Type B pancreatic cell (in vitro differentiated cells): Measurements from ENCODE around the gene RAP1GAP2. TPM values are rescaled to one million over a fixed set of nuclear protein-coding genes. Genes with fewer than 3 reads are reported as not detected.

Experiments
- DNase-seq: peaks from one replicate; pipeline ENCODE4 v3.0.0; 2021; ENCODE audit warnings: mixed read lengths; ENCODE audit not compliant: unreplicated experiment; ENCODE audit errors: extremely low spot score
- H3K27ac Mint-ChIP-seq: 2 replicates; pipeline ENCODE4 v1.8.0; 2021; ENCODE audit warnings: mild to moderate bottlenecking, mixed read lengths
- H3K27me3 Mint-ChIP-seq: 2 replicates; pipeline ENCODE4 v1.8.0; 2021; ENCODE audit warnings: mixed read lengths
- H3K36me3 Mint-ChIP-seq: 2 replicates; pipeline ENCODE4 v1.8.0; 2021; ENCODE audit warnings: mixed read lengths
- H3K4me1 Mint-ChIP-seq: one replicate; pipeline ENCODE4 v1.8.0; 2021; ENCODE audit warnings: mixed read lengths; ENCODE audit not compliant: unreplicated experiment
- H3K4me3 Mint-ChIP-seq: 2 replicates; pipeline ENCODE4 v1.8.0; 2021; ENCODE audit warnings: mild to moderate bottlenecking, mixed read lengths
- H3K9me3 Mint-ChIP-seq: 2 replicates; pipeline ENCODE4 v1.8.0; 2021; ENCODE audit warnings: mixed read lengths
- total RNA-seq: library from RNA; stranded (reverse); gene quantifications from 2 replicates; pipeline ENCODE4 v1.2.1, GENCODE V29; 2021; ENCODE audit warnings: low replicate concordance
- TF ChIP-seq, protein P1 (sequence below): fragments of 200-600 bp; sonication (generic); conservative IDR thresholded peaks from 2 replicates; pipeline ENCODE4 v1.5.0; 2021; ENCODE audit warnings: antibody characterized with exemption, mild to moderate bottlenecking

RAP1GAP2 gene
- total RNA-seq, 1 donor from 2014 or later, result 49.7 TPM

GRCh38 chr17:2943981-2944380 lies 147.7 kb downstream of the RAP1GAP2 start:
- no peak for DNase-seq
- Mint-ChIP-seq H3K27me3 (no peaks in the 10 kb centered on the region), H3K4me3 (no peak overlapping the region), H3K4me1 (peaks cover 6% of the 10 kb centered on the region), H3K9me3 (no peaks in the 10 kb centered on the region), H3K27ac (no peak overlapping the region), H3K36me3 (no peaks in the 10 kb centered on the region)
- TF ChIP-seq, protein P1, sequence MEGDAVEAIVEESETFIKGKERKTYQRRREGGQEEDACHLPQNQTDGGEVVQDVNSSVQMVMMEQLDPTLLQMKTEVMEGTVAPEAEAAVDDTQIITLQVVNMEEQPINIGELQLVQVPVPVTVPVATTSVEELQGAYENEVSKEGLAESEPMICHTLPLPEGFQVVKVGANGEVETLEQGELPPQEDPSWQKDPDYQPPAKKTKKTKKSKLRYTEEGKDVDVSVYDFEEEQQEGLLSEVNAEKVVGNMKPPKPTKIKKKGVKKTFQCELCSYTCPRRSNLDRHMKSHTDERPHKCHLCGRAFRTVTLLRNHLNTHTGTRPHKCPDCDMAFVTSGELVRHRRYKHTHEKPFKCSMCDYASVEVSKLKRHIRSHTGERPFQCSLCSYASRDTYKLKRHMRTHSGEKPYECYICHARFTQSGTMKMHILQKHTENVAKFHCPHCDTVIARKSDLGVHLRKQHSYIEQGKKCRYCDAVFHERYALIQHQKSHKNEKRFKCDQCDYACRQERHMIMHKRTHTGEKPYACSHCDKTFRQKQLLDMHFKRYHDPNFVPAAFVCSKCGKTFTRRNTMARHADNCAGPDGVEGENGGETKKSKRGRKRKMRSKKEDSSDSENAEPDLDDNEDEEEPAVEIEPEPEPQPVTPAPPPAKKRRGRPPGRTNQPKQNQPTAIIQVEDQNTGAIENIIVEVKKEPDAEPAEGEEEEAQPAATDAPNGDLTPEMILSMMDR, result no peak

- H3K27me3 Mint-ChIP-seq, result no peaks in the 10 kb centered on the region
- no peak overlapping the region for H3K4me3 Mint-ChIP-seq
- TF ChIP-seq, protein P1, result no peak
- no peak overlapping the region for H3K27ac Mint-ChIP-seq
- no peaks in the 10 kb centered on the region for H3K9me3 Mint-ChIP-seq
- DNase-seq, result no peak
- no peaks in the 10 kb centered on the region for H3K4me1 Mint-ChIP-seq
- H3K36me3 Mint-ChIP-seq, result no peaks in the 10 kb centered on the region
Measured at GRCh38 chr17:2945299-2945698, 149.1 kb downstream of the RAP1GAP2 start.

DNA sequence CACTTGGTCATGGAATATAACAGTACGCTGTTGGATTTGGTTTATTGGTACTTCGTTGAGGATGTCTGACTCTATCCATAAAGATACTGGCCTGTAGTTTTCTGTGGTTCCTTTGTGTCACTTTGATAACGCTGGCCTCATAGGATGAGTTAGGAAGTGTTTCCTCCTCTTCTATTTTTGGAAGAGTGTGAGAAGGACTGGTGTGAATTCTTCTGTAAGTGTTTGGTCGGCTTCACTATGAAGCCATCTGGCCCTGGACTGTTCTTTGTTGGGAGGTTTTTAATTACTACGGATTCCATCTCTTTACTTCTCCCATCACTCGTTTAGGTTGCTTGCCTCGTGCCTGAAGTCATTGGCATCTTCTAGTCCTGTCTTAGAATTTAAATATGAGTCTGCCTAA lies 149.9 kb downstream of the RAP1GAP2 start:
- no peak overlapping the region for H3K4me3 Mint-ChIP-seq
- no peaks in the 10 kb centered on the region for H3K27me3 Mint-ChIP-seq
- no peaks in the 10 kb centered on the region for H3K9me3 Mint-ChIP-seq
- no peaks in the 10 kb centered on the region for H3K36me3 Mint-ChIP-seq
- no peak overlapping the region for H3K27ac Mint-ChIP-seq
- no peaks in the 10 kb centered on the region for H3K4me1 Mint-ChIP-seq
- TF ChIP-seq, protein P1, result no peak
- DNase-seq, result no peak

DNA sequence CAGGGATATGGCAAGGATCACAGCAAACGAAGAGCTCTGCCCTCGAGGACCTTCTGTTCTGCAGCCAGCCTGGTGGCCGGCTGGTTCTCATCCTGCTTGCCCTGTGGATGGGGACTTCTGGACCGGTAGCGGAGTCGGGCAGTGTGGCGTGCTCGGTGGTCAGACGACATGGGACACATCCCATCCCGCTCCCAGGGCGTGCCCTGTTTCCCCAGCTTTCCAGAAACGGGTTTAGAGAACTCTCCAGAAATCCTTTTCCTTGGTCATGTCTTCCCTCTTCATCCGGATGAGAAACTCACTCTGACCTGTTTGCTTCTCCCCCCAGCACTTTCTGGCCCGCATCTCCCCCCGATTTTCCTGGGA lies 151.3 kb downstream of the RAP1GAP2 start:
- TF ChIP-seq, protein P1, result no peak
- H3K27me3 Mint-ChIP-seq, result no peaks in the 10 kb centered on the region
- peaks cover 5% of the 10 kb centered on the region for H3K4me1 Mint-ChIP-seq
- no peaks in the 10 kb centered on the region for H3K36me3 Mint-ChIP-seq
- no peak for DNase-seq
- H3K27ac Mint-ChIP-seq, result no peak overlapping the region
- no peak overlapping the region for H3K4me3 Mint-ChIP-seq
- no peaks in the 10 kb centered on the region for H3K9me3 Mint-ChIP-seq

- Mint-ChIP-seq H3K4me1 (peaks cover 5% of the 10 kb centered on the region), H3K27ac (no peak overlapping the region), H3K9me3 (no peaks in the 10 kb centered on the region), H3K4me3 (peak overlapping the region; percentile 3), H3K36me3 (no peaks in the 10 kb centered on the region), H3K27me3 (no peaks in the 10 kb centered on the region)
- DNase-seq, result no peak
- TF ChIP-seq, protein P1, result no peak
Measured at GRCh38 chr17:2947996-2948550, 151.8 kb downstream of the RAP1GAP2 start.
